ENCODE data around the gene MRPL46. TPM values are rescaled to one million over a fixed set of nuclear protein-coding genes. Genes with fewer than 3 reads are reported as not detected.

Gene MRPL46
- 10 to 100 TPM; 36.2 to 48.9 (median 44.6) TPM for total RNA-seq

GRCh38 chr15:88467073-88467934 lies at the start of gene MRPL46, which contains the start of gene MRPS11:
Gene MRPL46, minus strand, starts transcription at chr15:88467388. Its CDS starts 11 bp downstream, at chr15:88467377.
Gene MRPS11, plus strand, starts transcription at chr15:88467708. Its CDS starts 10 bp downstream, at chr15:88467718.
- TF ChIP-seq, protein P1, sequence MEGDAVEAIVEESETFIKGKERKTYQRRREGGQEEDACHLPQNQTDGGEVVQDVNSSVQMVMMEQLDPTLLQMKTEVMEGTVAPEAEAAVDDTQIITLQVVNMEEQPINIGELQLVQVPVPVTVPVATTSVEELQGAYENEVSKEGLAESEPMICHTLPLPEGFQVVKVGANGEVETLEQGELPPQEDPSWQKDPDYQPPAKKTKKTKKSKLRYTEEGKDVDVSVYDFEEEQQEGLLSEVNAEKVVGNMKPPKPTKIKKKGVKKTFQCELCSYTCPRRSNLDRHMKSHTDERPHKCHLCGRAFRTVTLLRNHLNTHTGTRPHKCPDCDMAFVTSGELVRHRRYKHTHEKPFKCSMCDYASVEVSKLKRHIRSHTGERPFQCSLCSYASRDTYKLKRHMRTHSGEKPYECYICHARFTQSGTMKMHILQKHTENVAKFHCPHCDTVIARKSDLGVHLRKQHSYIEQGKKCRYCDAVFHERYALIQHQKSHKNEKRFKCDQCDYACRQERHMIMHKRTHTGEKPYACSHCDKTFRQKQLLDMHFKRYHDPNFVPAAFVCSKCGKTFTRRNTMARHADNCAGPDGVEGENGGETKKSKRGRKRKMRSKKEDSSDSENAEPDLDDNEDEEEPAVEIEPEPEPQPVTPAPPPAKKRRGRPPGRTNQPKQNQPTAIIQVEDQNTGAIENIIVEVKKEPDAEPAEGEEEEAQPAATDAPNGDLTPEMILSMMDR (IDR thresholded peaks at IDR 0.05 in 4 of 5, conservative IDR thresholded peaks at IDR 0.05 in 1 of 5): no peak
- TF ChIP-seq POLR2A (IDR thresholded peaks at IDR 0.05): peak; percentile 17 to 44
- Histone ChIP-seq H3K27ac (peak within 1 kb of the TSS; percentile 90 to 98 (median 94)), H3K36me3 (peaks cover 0 to 49% of the 10 kb centered on the region in 2 donors), H3K9me3 (no peaks in the 10 kb centered on the region), H3K27me3 (no peaks in the 10 kb centered on the region), H3K4me1 (peaks cover 28 to 34% of the 10 kb centered on the region in 2 donors), H3K4me3 (peak within 1 kb of the TSS; percentile 87 to 99 (median 94))
- intact Hi-C loops (cut with DNase I; ENCODE audit: low total_unique reads) (loop anchor here (2.0 to 10.0 kb wide), 5 partner anchors 79 to 867 kb away; partner anchors contain the start of genes ABHD2, DET1, FANCI and POLG), in situ Hi-C loops (cut with MboI; ENCODE audit: low sequenced_read_pairs in 4 of 4) (no loop called here)
- DNase-seq: peak; percentile 76 to 83
- peak; percentile 98 for ATAC-seq

- Histone ChIP-seq H3K36me3 (peaks cover 0 to 43% of the 10 kb centered on the region in 2 donors), H3K27me3 (no peaks in the 10 kb centered on the region), H3K4me3 (no peak overlapping the region), H3K9me3 (no peaks in the 10 kb centered on the region), H3K4me1 (no peaks in the 10 kb centered on the region), H3K27ac (no peak overlapping the region)
- in situ Hi-C loops (cut with MboI; ENCODE audit: low sequenced_read_pairs in 4 of 4): no loop called here
- intact Hi-C loops (cut with DNase I; ENCODE audit: low total_unique reads): no loop called here
- ATAC-seq (no peak), DNase-seq (no peak)
- TF ChIP-seq, protein P1 (IDR thresholded peaks at IDR 0.05 in 4 of 5, conservative IDR thresholded peaks at IDR 0.05 in 1 of 5): no peak
- no peak for TF ChIP-seq POLR2A (IDR thresholded peaks at IDR 0.05)
Observed at GRCh38 chr15:88513195-88513594, 46.0 kb upstream of the MRPL46 start.

DNA sequence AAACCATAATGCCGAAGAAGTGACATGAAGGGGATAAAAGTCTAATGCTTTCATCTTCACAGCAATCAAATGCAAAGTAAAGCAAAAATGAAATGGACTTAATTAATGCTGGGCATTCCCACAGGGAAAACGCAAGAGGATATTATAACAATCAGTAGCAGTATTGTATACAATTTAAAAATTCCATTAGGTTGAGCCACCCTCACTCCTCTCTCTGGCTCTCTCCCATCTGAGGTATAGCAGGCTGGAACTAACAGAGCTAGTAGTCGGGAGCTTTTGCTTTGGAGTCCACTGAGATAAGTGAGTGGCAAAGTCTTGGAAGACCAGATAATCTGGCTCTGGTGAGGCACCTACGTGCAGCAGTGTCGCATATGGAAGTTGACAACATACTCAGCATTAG lies 45.4 kb upstream of the MRPL46 start:
- no peaks in the 10 kb centered on the region for H3K4me1 ChIP-seq
- in situ Hi-C loops (cut with MboI; ENCODE audit: low sequenced_read_pairs in 4 of 4): no loop called here
- no peak for TF ChIP-seq POLR2A (IDR thresholded peaks at IDR 0.05)
- TF ChIP-seq, protein P1 (IDR thresholded peaks at IDR 0.05 in 4 of 5, conservative IDR thresholded peaks at IDR 0.05 in 1 of 5): no peak
- no peaks in the 10 kb centered on the region for H3K9me3 ChIP-seq
- no peak for DNase-seq
- no peaks in the 10 kb centered on the region for H3K27me3 ChIP-seq
- intact Hi-C loops (cut with DNase I; ENCODE audit: low total_unique reads): no loop called here
- H3K4me3 ChIP-seq: no peak overlapping the region
- ATAC-seq: no peak
- H3K27ac ChIP-seq: no peak overlapping the region
- H3K36me3 ChIP-seq: peaks cover 0 to 49% of the 10 kb centered on the region in 2 donors

DNA sequence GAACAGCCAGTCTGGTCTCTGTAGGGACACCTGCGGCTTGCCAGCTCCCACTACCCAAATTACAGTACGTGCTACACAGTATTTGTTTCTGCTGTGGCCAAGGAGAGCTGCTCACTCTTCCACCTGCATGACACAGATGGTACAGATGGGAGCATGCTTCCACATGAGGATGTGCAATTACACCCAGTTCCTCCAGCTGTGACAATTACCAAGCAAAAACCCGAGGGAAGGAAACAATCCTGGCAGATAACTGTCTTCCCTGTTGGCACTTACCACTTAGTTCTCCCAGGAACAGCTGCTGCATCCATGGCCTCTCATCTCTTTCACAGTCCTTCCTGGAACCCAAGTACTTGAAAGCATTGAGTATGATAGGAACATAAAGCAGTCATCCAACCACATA lies 44.9 kb upstream of the MRPL46 start:
- H3K4me1 ChIP-seq: no peaks in the 10 kb centered on the region
- intact Hi-C loops (cut with DNase I; ENCODE audit: low total_unique reads): no loop called here

More for the DNA sequence above, 44.9 kb upstream of the MRPL46 start:
- no peaks in the 10 kb centered on the region for H3K9me3 ChIP-seq
- DNase-seq (no peak), ATAC-seq (no peak)
- peaks cover 0 to 52% of the 10 kb centered on the region in 2 donors for H3K36me3 ChIP-seq
- H3K4me3 ChIP-seq: no peak overlapping the region
- H3K27me3 ChIP-seq: no peaks in the 10 kb centered on the region
- TF ChIP-seq, protein P1 (IDR thresholded peaks at IDR 0.05 in 4 of 5, conservative IDR thresholded peaks at IDR 0.05 in 1 of 5): no peak
- TF ChIP-seq POLR2A (IDR thresholded peaks at IDR 0.05): no peak
- in situ Hi-C loops (cut with MboI; ENCODE audit: low sequenced_read_pairs in 4 of 4): no loop called here
- no peak overlapping the region for H3K27ac ChIP-seq

All from gastrocnemius medialis (tissue), 4 donors.